Measurements from ENCODE around the gene RMDN2. TPM values are rescaled to one million over a fixed set of nuclear protein-coding genes. Genes with fewer than 3 reads are reported as not detected.

Gene RMDN2
- total RNA-seq, 2 experiments from 2014 or later = 1.9 to 2.2 TPM

GRCh38 chr2:38064801-38065501 is 139.9 kb downstream of the RMDN2 start:
- ChIA-PET CTCF (no interaction called here), POLR2A (interaction anchor here (0.6 kb wide), 3 partner anchors 24 to 149 kb away, joined by 3 to 5 read pairs (median 4); no protein-coding TSS in a partner anchor)
- no peak for DNase-seq
- Mint-ChIP-seq H3K36me3 (ENCODE audit: low read depth) (no peaks in the 10 kb centered on the region), H3K4me3 (no peak overlapping the region), H3K27me3 (ENCODE audit: low read depth) (peaks cover 5% of the 10 kb centered on the region), H3K27ac (no peak overlapping the region), H3K9me3 (ENCODE audit: insufficient read depth) (no peaks in the 10 kb centered on the region), H3K4me1 (ENCODE audit: low read depth) (no peaks in the 10 kb centered on the region)
- no peak for ATAC-seq

GRCh38 chr2:38065502-38066135 is 140.5 kb downstream of the RMDN2 start:
- no peak for ATAC-seq
- H3K4me1 Mint-ChIP-seq (ENCODE audit: low read depth) = no peaks in the 10 kb centered on the region

GRCh38 chr2:38066421-38067115 is 141.5 kb downstream of the RMDN2 start:
- Mint-ChIP-seq H3K4me1 (ENCODE audit: low read depth) (no peaks in the 10 kb centered on the region), H3K27ac (no peak overlapping the region), H3K4me3 (no peak overlapping the region), H3K36me3 (ENCODE audit: low read depth) (peaks cover 2% of the 10 kb centered on the region), H3K9me3 (ENCODE audit: insufficient read depth) (no peaks in the 10 kb centered on the region), H3K27me3 (ENCODE audit: low read depth) (peaks cover 11% of the 10 kb centered on the region)
- CTCF ChIA-PET = no interaction called here
- POLR2A ChIA-PET = no interaction called here
- ATAC-seq (no peak), DNase-seq (no peak)

More at GRCh38 chr2:38065502-38066135, 140.5 kb downstream of the RMDN2 start:
- DNase-seq = no peak
- no peaks in the 10 kb centered on the region for H3K36me3 Mint-ChIP-seq (ENCODE audit: low read depth)
- H3K4me3 Mint-ChIP-seq = no peak overlapping the region
- POLR2A ChIA-PET = interaction anchor here (0.6 kb wide), 1 partner anchor 24 kb away, joined by 3 read pairs; no protein-coding TSS in a partner anchor
- CTCF ChIA-PET = no interaction called here
- H3K27me3 Mint-ChIP-seq (ENCODE audit: low read depth) = peaks cover 7% of the 10 kb centered on the region
- H3K9me3 Mint-ChIP-seq (ENCODE audit: insufficient read depth) = no peaks in the 10 kb centered on the region
- H3K27ac Mint-ChIP-seq = no peak overlapping the region

Other genes starting within 250 kb of the RMDN2 start
- 1 to 10 TPM; 1.9 to 2.3 TPM for gene CYP1B1, start 150.9 kb downstream of the RMDN2 start, total RNA-seq

Data from activated CD8-positive, alpha-beta T cell treated with anti-CD3 and anti-CD28 coated beads, Interleukin-2, amount 10 ng/mL, durations not matched to agents 7 days and 5 days (primary cell).